ENCODE data around the gene RCN1.
"Not testable (repeated sequence)": the region's sequence is repeated elsewhere in the genome, so short reads cannot be mapped to it uniquely, and the experiment has no call there.

The RCN1 gene

GRCh38 chr11:32079553-32079952, 11.3 kb upstream of the RCN1 start:
- DNase-seq (ENCODE audit: low read depth): no peak

- no peak for DNase-seq (ENCODE audit: low read depth)
These were observed 10.4 kb upstream of the RCN1 start for GRCh38 chr11:32080361-32080980.

GRCh38 chr11:32081129-32081641, 9.7 kb upstream of the RCN1 start:
- no peak for DNase-seq (ENCODE audit: low read depth)

- DNase-seq (ENCODE audit: low read depth): no peak
These were observed 9.0 kb upstream of the RCN1 start for GRCh38 chr11:32081901-32082300.

- no peak for DNase-seq (ENCODE audit: low read depth)
These were observed 8.4 kb upstream of the RCN1 start for GRCh38 chr11:32082346-32082986.

GRCh38 chr11:32087597-32087996, 3.3 kb upstream of the RCN1 start:
- DNase-seq (ENCODE audit: low read depth): peak; percentile 59

- peak; percentile 99 for DNase-seq (ENCODE audit: low read depth)
These were observed 2.5 kb upstream of the RCN1 start for GRCh38 chr11:32088117-32088941.

GRCh38 chr11:32092581-32093170, 1.8 kb downstream of the RCN1 start:
- DNase-seq (ENCODE audit: low read depth): no peak

GRCh38 chr11:32094923-32095322, 4.0 kb downstream of the RCN1 start:
- no peak for DNase-seq (ENCODE audit: low read depth)

- no peak for DNase-seq (ENCODE audit: low read depth)
These were observed 7.4 kb downstream of the RCN1 start for GRCh38 chr11:32098142-32098903.

GRCh38 chr11:32099516-32099915, 8.6 kb downstream of the RCN1 start:
- no peak for DNase-seq (ENCODE audit: low read depth)

GRCh38 chr11:32100495-32100894, 9.6 kb downstream of the RCN1 start:
- DNase-seq (ENCODE audit: low read depth): no peak

GRCh38 chr11:32101791-32102190, 10.9 kb downstream of the RCN1 start:
- no peak for DNase-seq (ENCODE audit: low read depth)

- not testable (repeated sequence) for DNase-seq (ENCODE audit: low read depth)
These were observed 12.3 kb downstream of the RCN1 start for GRCh38 chr11:32103121-32103719.

- no peak for DNase-seq (ENCODE audit: low read depth)
These were observed 13.1 kb downstream of the RCN1 start for GRCh38 chr11:32103941-32104340.

GRCh38 chr11:32105871-32106560, 15.1 kb downstream of the RCN1 start:
- no peak for DNase-seq (ENCODE audit: low read depth)

GRCh38 chr11:32107647-32108046, 16.8 kb downstream of the RCN1 start:
- no peak for DNase-seq (ENCODE audit: low read depth)

- DNase-seq (ENCODE audit: low read depth): no peak
These were observed 17.7 kb downstream of the RCN1 start for GRCh38 chr11:32108576-32108975.

GRCh38 chr11:32109138-32109537, 18.3 kb downstream of the RCN1 start:
- no peak for DNase-seq (ENCODE audit: low read depth)

- no peak for DNase-seq (ENCODE audit: low read depth)
These were observed 18.7 kb downstream of the RCN1 start for GRCh38 chr11:32109592-32109991.

GRCh38 chr11:32110795-32111194, 19.9 kb downstream of the RCN1 start:
- DNase-seq (ENCODE audit: low read depth): no peak

All from HS-27A (cell line).